T-helper 1 cell treated with Interleukin-12 subunit alpha and Interleukin-12 subunit beta and Interleukin-4 antibody, amounts not matched to agents 30 μg/mL and 1 μg/mL, for 36 hours (primary cell): ENCODE results near the gene KRTAP10-3.

Source experiments
- H3K27ac Mint-ChIP-seq: one replicate; pipeline ENCODE4 v1.8.0; 2021; ENCODE audit warnings: mild to moderate bottlenecking, mixed read lengths
- H3K27me3 Mint-ChIP-seq: one replicate; pipeline ENCODE4 v1.8.0; 2021; ENCODE audit warnings: low read depth, mixed read lengths
- H3K36me3 Mint-ChIP-seq: one replicate; pipeline ENCODE4 v1.8.0; 2021; ENCODE audit warnings: low read depth, mixed read lengths
- H3K4me1 Mint-ChIP-seq: one replicate; pipeline ENCODE4 v1.8.0; 2021; ENCODE audit warnings: low read depth, mixed read lengths
- H3K4me3 Mint-ChIP-seq: one replicate; pipeline ENCODE4 v1.8.0; 2021; ENCODE audit warnings: mild to moderate bottlenecking, moderate library complexity, mixed read lengths
- H3K9me3 Mint-ChIP-seq: one replicate; pipeline ENCODE4 v1.8.0; 2021; ENCODE audit warnings: mixed read lengths

The KRTAP10-3 gene

DNA sequence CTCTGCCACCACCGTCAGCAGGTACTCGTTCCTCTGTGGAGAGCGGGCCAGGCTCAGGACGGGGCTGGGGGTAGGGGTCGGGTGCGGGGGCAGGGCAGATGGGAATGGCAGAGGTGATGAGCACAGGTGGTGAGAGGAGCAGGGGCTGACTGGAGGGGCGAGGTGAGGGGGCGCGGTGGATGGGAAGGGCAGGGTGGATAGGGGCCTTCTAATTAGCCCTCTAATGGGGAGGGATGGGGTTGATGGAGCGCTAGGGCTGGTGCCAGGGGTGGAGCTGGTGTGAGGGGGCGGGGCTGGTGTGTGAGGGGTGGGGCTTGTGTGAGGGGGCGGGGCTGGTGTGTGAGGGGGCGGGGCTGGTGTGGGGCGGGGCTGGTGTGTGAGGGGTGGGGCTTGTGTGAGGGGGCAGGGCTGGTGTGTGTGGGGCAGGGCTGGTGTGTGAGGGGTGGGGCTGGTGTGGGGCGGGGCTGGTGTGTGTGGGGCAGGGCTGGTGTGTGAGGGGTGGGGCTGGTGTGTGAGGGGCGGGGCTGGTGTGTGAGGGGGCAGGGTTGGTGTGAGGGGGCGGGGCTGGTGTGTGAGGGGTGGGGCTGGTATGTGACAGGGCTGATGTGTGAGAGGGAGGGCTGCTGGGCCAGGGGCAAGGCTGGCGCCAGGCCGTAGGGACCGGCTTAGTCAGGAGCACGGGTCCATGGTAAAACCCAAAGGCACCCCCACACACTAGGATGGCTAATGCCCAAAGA lies 24.5 kb downstream of the KRTAP10-3 start:
- H3K4me3 Mint-ChIP-seq = no peak overlapping the region
- no peaks in the 10 kb centered on the region for H3K4me1 Mint-ChIP-seq
- H3K9me3 Mint-ChIP-seq = no peaks in the 10 kb centered on the region
- H3K27ac Mint-ChIP-seq = no peak overlapping the region
- no peaks in the 10 kb centered on the region for H3K27me3 Mint-ChIP-seq
- H3K36me3 Mint-ChIP-seq = no peaks in the 10 kb centered on the region

DNA sequence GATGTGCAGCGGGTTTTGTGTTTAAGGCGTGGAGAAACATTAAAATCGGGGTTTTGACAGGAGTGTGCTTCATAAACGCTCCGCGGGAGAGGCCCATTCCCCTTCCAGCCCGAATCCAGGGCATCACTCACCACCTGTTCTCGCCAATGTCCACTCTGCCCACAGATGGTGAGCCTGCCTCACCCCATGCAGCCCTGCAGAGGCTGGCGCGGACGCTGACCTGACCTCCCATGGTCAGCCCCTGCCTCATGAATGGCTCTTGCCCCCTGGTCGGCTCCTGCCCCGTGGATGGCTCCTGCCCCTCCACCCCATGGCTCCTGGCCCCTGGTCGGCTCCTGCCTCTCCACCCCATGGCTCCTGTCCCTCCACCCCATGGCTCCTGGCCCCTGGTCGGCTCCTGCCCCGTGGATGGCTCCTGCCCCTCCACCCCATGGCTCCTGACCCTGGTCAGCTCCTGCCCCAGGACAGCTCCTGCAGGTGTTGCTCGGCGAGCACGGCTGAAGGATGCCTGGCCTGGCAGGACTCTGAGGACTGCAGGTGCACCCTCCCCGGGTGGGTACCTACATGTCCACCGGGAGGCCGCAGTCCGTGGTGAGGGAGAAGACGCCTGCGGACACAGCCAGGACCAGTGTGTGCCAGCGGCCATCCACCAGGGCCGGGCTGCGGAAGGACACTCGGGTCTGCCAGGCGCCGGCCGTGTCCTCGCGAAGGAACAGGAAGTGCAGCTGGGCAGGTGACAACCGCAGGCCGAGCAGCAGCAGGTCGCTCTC lies 25.3 kb downstream of the KRTAP10-3 start:
- no peaks in the 10 kb centered on the region for H3K27me3 Mint-ChIP-seq
- H3K4me1 Mint-ChIP-seq = no peaks in the 10 kb centered on the region
- H3K36me3 Mint-ChIP-seq = no peaks in the 10 kb centered on the region
- no peaks in the 10 kb centered on the region for H3K9me3 Mint-ChIP-seq
- H3K27ac Mint-ChIP-seq = no peak overlapping the region
- H3K4me3 Mint-ChIP-seq = no peak overlapping the region

DNA sequence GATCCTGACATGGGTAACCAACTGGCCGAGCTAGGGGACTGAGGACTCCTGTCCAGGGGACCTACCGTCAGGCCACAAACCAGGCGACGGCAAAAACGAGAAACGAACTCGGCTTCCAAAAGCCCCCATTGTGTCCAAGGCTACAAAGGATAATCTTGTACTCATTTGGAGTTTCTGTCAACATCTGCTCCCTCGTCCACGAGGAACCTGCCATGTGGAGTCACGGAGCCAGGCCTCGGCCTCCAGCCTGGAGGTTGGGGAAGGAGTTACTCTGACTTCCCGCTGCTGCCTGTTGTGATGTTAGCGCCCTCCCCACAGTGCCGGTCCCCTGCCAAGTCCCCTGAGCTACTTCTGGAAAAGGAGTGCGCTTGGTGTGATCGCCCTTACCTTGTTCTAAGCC lies 25.9 kb downstream of the KRTAP10-3 start:
- Mint-ChIP-seq H3K36me3 (no peaks in the 10 kb centered on the region), H3K9me3 (no peaks in the 10 kb centered on the region), H3K27ac (no peak overlapping the region), H3K27me3 (no peaks in the 10 kb centered on the region), H3K4me1 (no peaks in the 10 kb centered on the region), H3K4me3 (no peak overlapping the region)

DNA sequence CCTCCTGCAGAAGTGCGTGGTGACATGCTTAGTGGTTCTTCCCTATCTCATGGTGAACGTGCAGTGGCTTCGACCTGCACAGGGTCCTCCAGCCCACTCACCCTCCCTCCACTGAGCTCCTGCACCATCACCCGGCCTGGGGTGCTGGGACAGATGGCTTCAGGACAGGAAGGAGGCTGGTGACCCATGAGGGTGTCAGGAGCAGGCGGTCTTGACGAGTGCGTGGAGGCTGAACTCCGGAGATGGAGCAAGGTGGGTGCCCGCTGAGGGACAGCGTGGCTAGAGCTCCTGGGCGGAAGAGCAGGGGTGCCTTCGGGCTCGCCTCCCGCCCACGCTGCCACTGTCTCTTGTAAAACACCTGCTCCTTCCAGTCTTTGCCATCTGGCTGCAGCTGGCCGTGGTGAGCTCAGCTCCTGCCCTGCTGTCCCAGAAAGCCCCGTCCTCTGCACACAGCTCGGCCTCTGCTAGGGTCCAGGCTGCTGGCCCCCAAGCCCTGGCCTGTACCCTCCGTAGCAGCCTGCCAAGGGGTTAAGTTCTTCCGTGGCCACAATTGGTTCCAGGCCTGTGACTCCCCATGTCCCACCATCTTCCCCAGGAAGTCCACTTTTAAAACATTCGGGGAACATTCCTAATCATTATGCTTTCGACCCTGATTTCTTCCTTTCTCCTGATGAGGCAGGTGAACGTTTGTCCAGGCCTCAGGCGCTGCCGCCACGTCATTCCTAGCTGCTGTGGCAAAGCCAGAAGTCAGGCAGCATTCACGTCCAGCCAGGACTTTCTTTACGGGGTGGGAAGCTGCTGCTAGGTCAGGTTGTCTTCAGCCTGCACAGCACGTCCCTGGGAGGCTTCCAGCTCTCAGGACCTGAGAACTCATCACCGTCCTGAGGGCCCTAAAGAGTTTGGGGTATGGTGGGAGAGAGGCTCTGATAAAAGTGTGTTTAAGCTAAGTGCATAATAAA lies 26.7 kb downstream of the KRTAP10-3 start:
- Mint-ChIP-seq H3K4me3 (no peak overlapping the region), H3K9me3 (no peaks in the 10 kb centered on the region), H3K27ac (no peak overlapping the region), H3K4me1 (no peaks in the 10 kb centered on the region), H3K27me3 (no peaks in the 10 kb centered on the region), H3K36me3 (no peaks in the 10 kb centered on the region)

DNA sequence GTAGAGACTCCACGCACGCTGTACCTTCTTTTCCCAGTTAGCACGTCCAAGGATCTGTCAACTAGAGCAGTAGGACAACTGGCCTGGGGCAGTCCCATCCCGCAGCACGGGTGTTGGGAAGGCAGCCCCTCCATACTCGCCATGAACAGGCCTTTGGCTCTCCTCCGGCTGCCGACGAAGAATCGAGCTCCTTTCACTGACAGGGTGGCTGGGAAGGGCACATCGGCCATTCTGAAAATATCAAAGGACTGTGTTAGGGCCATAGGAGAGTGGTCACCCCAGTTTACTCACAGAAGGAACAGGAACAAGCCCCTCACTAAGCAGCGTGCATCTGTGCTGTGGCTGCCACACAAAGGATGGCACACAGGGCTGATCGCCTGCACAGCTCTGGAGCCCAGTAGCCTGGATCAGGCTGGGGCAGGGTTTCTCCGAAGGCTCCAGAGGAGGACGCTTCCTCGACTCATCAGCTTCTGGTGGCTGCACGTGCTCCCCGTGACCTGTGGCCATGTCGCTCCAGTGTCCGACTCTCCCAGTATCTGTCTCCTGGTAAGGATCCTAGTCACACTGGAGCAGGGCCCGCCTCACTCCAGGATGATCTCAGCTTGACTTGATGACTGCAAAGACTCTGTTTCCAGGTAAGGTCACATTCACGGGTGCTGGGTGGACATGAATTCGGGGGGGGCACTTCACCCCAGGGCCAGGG lies 27.5 kb downstream of the KRTAP10-3 start:
- H3K4me1 Mint-ChIP-seq = no peaks in the 10 kb centered on the region
- H3K27me3 Mint-ChIP-seq = no peaks in the 10 kb centered on the region
- H3K27ac Mint-ChIP-seq = no peak overlapping the region
- H3K36me3 Mint-ChIP-seq = no peaks in the 10 kb centered on the region
- H3K4me3 Mint-ChIP-seq = no peak overlapping the region
- H3K9me3 Mint-ChIP-seq = no peaks in the 10 kb centered on the region

DNA sequence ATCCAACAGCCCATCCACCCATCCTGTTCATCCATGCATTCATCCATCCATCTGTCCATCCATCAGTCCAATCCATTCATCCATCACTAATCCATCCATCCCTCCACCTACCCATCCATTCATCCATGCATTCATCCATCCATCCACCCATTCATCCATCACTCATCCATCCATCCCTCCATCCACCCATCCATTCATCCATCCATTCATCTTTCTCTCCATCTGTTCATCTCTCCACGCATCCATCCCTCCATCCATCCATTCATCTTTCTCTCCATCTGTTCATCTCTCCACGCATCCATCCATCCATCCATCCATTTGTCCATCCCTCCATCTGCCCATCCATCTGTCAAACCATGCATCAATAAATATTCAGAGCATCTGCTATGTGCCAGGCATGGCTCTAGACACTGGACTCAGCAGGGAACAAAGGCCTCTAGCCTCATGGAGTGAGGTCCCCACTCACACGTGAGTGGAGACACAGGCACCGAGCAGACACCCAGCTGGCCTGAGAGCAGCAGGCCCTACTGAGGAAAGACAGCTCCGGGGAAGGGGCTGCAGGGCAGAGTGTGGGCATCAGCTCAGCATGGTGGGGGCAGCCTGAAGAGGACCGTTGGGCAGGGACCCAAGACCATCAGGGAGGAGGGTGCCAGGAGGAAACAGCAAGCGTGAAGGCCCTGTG lies 28.2 kb downstream of the KRTAP10-3 start:
- H3K9me3 Mint-ChIP-seq = no peaks in the 10 kb centered on the region
- H3K27ac Mint-ChIP-seq = no peak overlapping the region
- H3K4me3 Mint-ChIP-seq = no peak overlapping the region
- H3K27me3 Mint-ChIP-seq = no peaks in the 10 kb centered on the region
- no peaks in the 10 kb centered on the region for H3K36me3 Mint-ChIP-seq
- no peaks in the 10 kb centered on the region for H3K4me1 Mint-ChIP-seq

DNA sequence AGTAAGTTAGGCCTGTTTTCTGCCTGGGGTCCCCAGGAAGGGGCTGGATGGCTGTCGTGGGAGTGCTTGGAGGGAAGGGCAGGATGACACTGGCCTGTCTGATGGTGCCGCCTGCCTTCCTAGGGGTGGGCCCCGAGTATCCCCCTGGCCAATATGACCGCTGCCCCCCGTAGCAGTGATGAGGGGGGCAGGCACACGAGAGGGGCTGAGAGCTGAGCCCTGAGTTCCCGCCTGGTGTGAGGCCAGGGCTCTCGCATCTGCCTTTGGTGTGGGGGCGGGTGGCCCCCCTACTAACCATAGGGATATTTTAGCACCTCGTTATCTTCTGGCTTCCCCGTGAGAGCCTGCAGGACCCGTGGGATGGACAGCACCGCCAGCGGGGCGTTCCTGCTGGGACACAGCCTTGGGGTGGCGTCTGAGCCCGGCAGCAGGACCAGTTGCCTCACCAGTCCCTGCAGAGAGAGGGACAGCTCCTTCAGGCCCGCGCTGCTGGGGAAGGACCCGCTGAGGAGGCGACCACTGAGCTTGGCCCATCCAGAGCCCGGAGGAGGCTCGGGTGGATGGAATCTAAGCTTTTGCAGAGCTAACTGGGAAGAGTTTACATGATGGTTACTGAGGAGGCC lies 29.0 kb downstream of the KRTAP10-3 start:
- H3K27me3 Mint-ChIP-seq = no peaks in the 10 kb centered on the region
- no peak overlapping the region for H3K27ac Mint-ChIP-seq
- no peak overlapping the region for H3K4me3 Mint-ChIP-seq
- no peaks in the 10 kb centered on the region for H3K4me1 Mint-ChIP-seq
- no peaks in the 10 kb centered on the region for H3K9me3 Mint-ChIP-seq
- H3K36me3 Mint-ChIP-seq = no peaks in the 10 kb centered on the region

DNA sequence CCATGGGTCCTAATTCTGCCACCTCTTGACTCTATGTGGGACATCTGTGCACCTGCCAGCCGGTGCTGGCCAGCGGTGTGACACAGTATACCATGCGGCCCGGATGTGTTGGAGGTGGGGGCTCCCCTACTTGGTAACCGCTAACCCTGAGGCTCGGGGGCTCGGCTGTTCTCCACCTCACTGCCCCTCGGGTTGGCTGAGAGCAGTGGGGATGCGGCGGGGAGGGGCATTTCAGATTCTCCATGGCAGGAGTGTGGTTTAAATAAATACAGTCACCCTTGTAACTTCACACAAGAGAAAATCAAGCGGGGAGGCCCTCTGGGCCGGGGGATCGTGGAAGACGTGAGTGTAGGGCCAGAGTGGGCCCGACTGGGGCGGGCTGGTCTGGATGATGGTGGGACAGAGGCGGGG lies 29.6 kb downstream of the KRTAP10-3 start:
- no peaks in the 10 kb centered on the region for H3K9me3 Mint-ChIP-seq
- H3K27me3 Mint-ChIP-seq = no peaks in the 10 kb centered on the region
- H3K4me3 Mint-ChIP-seq = no peak overlapping the region
- H3K36me3 Mint-ChIP-seq = no peaks in the 10 kb centered on the region
- no peaks in the 10 kb centered on the region for H3K4me1 Mint-ChIP-seq
- no peak overlapping the region for H3K27ac Mint-ChIP-seq

DNA sequence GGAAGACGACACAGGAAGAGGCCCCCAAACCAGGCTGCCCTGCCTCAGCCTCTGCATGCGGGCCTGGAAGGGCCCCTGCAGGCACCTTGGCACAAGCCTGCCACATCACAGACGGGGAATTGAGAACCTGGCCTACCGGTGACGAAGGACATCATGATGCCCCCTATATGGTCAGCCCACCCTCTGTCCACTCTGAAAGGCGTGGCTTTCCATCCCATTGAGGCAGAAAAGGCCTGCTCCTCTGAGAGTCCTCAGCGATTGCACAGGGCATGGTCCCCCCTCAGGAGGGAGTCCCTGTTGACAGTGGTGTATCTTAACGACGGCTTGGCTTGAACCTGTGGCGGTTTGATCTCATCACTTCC lies 30.0 kb downstream of the KRTAP10-3 start:
- Mint-ChIP-seq H3K4me1 (no peaks in the 10 kb centered on the region), H3K4me3 (no peak overlapping the region), H3K27me3 (no peaks in the 10 kb centered on the region), H3K36me3 (no peaks in the 10 kb centered on the region), H3K9me3 (no peaks in the 10 kb centered on the region), H3K27ac (no peak overlapping the region)

DNA sequence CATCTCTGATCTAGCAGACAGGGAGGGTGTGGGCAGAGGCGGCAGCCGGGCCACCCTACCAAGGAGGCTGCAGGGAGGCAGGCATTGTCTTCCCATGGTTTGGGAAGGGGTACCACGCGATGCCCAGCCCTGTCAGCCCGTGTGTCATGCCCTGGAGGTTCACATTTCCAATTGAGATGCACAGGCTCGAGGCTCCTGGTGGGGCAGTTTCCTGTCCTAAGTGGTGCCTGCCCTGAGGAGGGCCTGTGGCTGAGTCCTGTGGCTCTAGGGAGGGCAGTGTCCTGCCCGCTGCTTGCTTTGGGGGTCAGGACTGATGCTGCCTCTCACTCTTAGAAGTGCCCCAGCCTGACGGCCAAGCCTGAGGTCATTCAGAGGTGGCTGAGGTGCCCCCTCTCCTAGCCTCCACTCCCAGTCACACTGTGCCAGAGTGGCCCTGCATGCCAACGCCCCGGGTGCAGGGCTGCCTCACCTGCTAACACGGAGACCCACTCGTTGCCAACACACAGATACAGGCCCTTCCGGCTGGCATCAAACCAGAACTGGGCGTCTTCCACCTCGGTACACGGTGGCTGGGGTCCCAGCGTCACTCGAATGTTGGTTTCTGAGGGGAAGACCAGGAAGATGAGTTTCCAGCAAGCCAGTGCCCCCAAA lies 30.5 kb downstream of the KRTAP10-3 start:
- no peaks in the 10 kb centered on the region for H3K27me3 Mint-ChIP-seq
- H3K36me3 Mint-ChIP-seq = no peaks in the 10 kb centered on the region
- no peaks in the 10 kb centered on the region for H3K9me3 Mint-ChIP-seq
- H3K27ac Mint-ChIP-seq = no peak overlapping the region
- no peak overlapping the region for H3K4me3 Mint-ChIP-seq
- H3K4me1 Mint-ChIP-seq = no peaks in the 10 kb centered on the region

DNA sequence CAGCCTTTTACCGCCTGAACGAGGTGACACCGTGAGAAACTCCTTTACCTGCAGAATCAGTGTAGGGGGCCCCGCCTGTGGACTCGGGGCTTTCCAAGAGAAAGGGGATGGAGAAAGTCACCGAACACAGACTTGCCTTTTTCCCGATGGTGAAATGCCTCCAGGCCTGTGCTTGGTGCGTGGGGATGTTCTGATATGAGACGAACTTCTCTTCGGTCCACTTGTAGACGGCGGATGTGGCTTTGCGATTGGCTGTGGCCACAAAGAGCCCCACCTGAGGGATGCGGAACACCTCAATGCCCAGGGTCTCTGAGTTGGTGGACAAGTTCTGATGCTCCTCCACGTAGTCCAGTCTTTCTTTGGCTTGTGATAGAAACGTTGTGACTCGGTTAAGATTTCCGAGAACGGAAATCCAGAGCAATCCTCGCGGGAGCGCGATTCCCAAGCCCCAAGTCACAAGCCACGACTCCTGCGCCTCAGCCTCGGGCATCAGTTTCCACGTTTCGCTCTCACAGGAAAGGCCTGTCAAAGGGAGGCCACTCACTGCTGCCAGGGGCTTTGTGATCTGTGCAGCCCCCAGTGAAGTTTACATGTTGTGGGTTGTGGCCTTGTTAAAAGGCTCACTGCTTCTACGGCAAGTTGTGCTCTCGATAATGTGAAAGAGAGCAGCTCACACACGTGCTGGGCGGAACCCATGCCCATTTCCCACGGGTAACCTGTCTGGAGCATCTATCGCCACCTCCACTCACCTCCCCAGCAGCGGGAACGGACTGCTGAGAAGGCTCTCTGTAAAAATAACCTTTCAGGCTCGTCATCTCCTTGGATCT lies 31.2 kb downstream of the KRTAP10-3 start:
- Mint-ChIP-seq H3K4me1 (no peaks in the 10 kb centered on the region), H3K4me3 (no peak overlapping the region), H3K9me3 (no peaks in the 10 kb centered on the region), H3K36me3 (no peaks in the 10 kb centered on the region), H3K27ac (no peak overlapping the region), H3K27me3 (no peaks in the 10 kb centered on the region)

DNA sequence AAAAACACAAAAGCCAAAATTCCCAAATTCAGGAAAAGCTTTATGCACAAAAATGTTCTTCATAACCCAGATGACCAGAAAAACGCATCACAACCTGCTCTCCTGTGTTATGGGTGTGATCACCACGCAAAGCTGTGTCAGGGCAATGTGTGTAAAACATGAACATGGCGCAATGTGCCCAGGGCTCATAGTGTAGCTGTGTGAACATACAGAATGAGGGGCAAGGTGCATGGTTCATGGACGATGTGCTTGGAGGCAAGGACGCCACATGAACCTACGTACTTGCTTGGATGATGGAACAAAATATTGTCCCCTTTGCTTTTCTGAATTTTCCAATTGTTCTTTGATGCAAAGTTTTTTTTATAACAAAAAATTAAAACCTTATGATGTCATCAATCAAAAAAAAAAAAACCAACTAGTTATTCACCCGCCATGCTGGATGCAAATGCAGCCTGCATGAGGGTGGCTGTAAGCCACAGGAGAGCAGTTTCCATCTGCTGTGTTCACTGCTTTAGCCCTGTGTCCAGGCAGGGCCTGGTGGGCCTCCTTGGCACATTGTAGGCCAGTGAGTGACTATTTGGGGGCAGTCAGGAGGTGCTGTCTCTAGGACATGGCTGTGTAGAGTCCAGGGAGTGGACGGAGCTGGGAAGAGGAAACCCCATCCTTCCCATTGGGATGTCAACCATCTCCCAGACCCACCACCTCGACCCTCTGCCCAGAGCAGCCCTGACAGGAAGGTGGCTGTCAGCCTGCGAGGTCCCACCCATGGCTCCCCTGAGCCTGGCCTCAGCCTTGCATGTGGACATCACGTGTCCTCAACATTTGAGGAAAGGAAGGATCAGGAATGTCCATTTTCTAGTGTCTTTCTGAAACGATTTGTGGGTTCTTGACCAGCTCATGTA lies 32.2 kb downstream of the KRTAP10-3 start:
- Mint-ChIP-seq H3K9me3 (no peaks in the 10 kb centered on the region), H3K36me3 (no peaks in the 10 kb centered on the region), H3K4me3 (no peak overlapping the region), H3K4me1 (no peaks in the 10 kb centered on the region), H3K27me3 (no peaks in the 10 kb centered on the region), H3K27ac (no peak overlapping the region)
